Breast epithelium (tissue), 4 donors: ENCODE measurements around the gene CHD5. TPM values are rescaled to one million over a fixed set of nuclear protein-coding genes. Genes with fewer than 3 reads are reported as not detected.

Experiments used
- DNase-seq, 2 donors: peaks; one replicate each; pipeline ENCODE4 v3.0.0-alpha.2; 2019; ENCODE audit warnings: low spot score in 2 of 2
- H3K27ac ChIP-seq, 2 donors: fragments of 200-600 bp; sonication (generic) in 1 of 2; one replicate each; pipeline ENCODE4 v1.5.1; 2016 to 2019; ENCODE audit warnings: mild to moderate bottlenecking in 1 of 2
- H3K27me3 ChIP-seq, 2 donors: fragments of 200-600 bp; sonication (generic) in 1 of 2; one replicate each; pipeline versions ENCODE4 v1.5.1 to v1.6.0; 2017 to 2019; ENCODE audit warnings: control low read depth in 1 of 2, mild to moderate bottlenecking in 1 of 2
- H3K36me3 ChIP-seq: fragments of 200-600 bp; one replicate; pipeline ENCODE4 v1.5.1; 2019
- H3K4me1 ChIP-seq, 2 donors: fragments of 200-600 bp; sonication (generic); one replicate each; pipeline ENCODE4 v1.5.1; 2016 to 2019; ENCODE audit warnings: control low read depth in 1 of 2
- H3K4me3 ChIP-seq, 3 donors: fragments of 200-600 bp; sonication (generic); 1 replicate in 2 of 3; 2 replicates in 1 of 3; pipeline ENCODE4 v1.5.1; 2016 to 2019; ENCODE audit warnings: mild to moderate bottlenecking in 3 of 3, moderate library complexity in 2 of 3
- H3K9me3 ChIP-seq, 2 donors: fragments of 200-600 bp; sonication (generic) in 1 of 2; one replicate each; pipeline ENCODE4 v1.5.1; 2016 to 2019; ENCODE audit warnings: control low read depth in 1 of 2
- CTCF ChIP-seq, 3 donors: fragments of 450-650 bp; IDR thresholded peaks; one replicate each; pipeline ENCODE4 v1.5.1; 2016 to 2017; ENCODE audit warnings: antibody characterized with exemption in 3 of 3, mild to moderate bottlenecking in 3 of 3, moderate library complexity in 3 of 3
- POLR2A ChIP-seq: fragments of 450-650 bp; IDR thresholded peaks from one replicate; pipeline ENCODE4 v1.6.1; 2016; ENCODE audit warnings: antibody characterized with exemption, mild to moderate bottlenecking, moderate library complexity
- POLR2AphosphoS5 ChIP-seq, 3 donors: sonication (generic); formaldehyde crosslinking; IDR thresholded peaks; one replicate each; pipeline ENCODE4 v1.6.1; 2017; ENCODE audit warnings: antibody characterized with exemption in 3 of 3
- intact Hi-C: fragments of 100-400 bp; cut with DNase I; formaldehyde crosslinking; loops from one replicate; pipeline ENCODE4 v1.15.1; 2023; ENCODE audit warnings: low total_unique reads
- total RNA-seq, 3 donors: library from RNA; depleted of rRNA; stranded (reverse); fragments of >200 nt; gene quantifications; one replicate each; pipeline ENCODE4 v1.1.0, GENCODE V29; 2016

The CHD5 gene
- total RNA-seq, 3 donors from 2014 or later: under 0.01 to 0.33 (median 0.15) TPM

- no peak overlapping the region for H3K4me3 ChIP-seq
- intact Hi-C loops: no loop called here
Observed at GRCh38 chr1:6163191-6163972, 16.7 kb downstream of the CHD5 start.

GRCh38 chr1:6162773-6163172 is 17.3 kb downstream of the CHD5 start:
- Histone ChIP-seq H3K27ac (no peak overlapping the region), H3K27me3 (peaks cover 0 to 51% of the 10 kb centered on the region in 2 donors), H3K4me3 (no peak overlapping the region), H3K36me3 (no peaks in the 10 kb centered on the region), H3K9me3 (no peaks in the 10 kb centered on the region), H3K4me1 (no peaks in the 10 kb centered on the region)
- no peak for DNase-seq
- TF ChIP-seq POLR2A: no peak
- intact Hi-C loops: no loop called here

More at GRCh38 chr1:6163191-6163972, 16.7 kb downstream of the CHD5 start:
- Histone ChIP-seq H3K36me3 (no peaks in the 10 kb centered on the region), H3K9me3 (no peaks in the 10 kb centered on the region), H3K27me3 (peaks cover 0 to 51% of the 10 kb centered on the region in 2 donors), H3K27ac (no peak overlapping the region), H3K4me1 (no peaks in the 10 kb centered on the region)
- DNase-seq: no peak
- no peak for TF ChIP-seq POLR2AphosphoS5 (IDR thresholded peaks at IDR 0.05)

- TF ChIP-seq POLR2AphosphoS5 (IDR thresholded peaks at IDR 0.05): no peak
- TF ChIP-seq POLR2A: no peak
- no peak for TF ChIP-seq CTCF (IDR thresholded peaks at IDR 0.05)
- H3K27ac ChIP-seq: no peak overlapping the region
- H3K9me3 ChIP-seq: no peaks in the 10 kb centered on the region
- H3K4me3 ChIP-seq: no peak overlapping the region
- peaks cover 0 to 51% of the 10 kb centered on the region in 2 donors for H3K27me3 ChIP-seq
- no peaks in the 10 kb centered on the region for H3K36me3 ChIP-seq
- no peak for DNase-seq
- peaks cover 0 to 2% of the 10 kb centered on the region in 2 donors for H3K4me1 ChIP-seq
- intact Hi-C loops: no loop called here
Observed at GRCh38 chr1:6162341-6162740, 17.8 kb downstream of the CHD5 start.

- intact Hi-C loops: no loop called here
- no peaks in the 10 kb centered on the region for H3K9me3 ChIP-seq
- H3K27ac ChIP-seq: no peak overlapping the region
- TF ChIP-seq POLR2AphosphoS5 (IDR thresholded peaks at IDR 0.05) (no peak), CTCF (IDR thresholded peaks at IDR 0.05) (no peak)
- peaks cover 0 to 31% of the 10 kb centered on the region in 2 donors for H3K27me3 ChIP-seq
- H3K36me3 ChIP-seq: no peaks in the 10 kb centered on the region
- peaks cover 0 to 7% of the 10 kb centered on the region in 2 donors for H3K4me1 ChIP-seq
- H3K4me3 ChIP-seq: no peak overlapping the region
- no peak for DNase-seq
Observed at GRCh38 chr1:6158181-6158580, 21.9 kb downstream of the CHD5 start.

GRCh38 chr1:6157528-6158174 is 22.5 kb downstream of the CHD5 start:
- H3K4me3 ChIP-seq: no peak overlapping the region
- H3K36me3 ChIP-seq: no peaks in the 10 kb centered on the region
- DNase-seq: peak in 1 of 2 donors; percentile 57
- peaks cover 0 to 7% of the 10 kb centered on the region in 2 donors for H3K4me1 ChIP-seq
- H3K27ac ChIP-seq: peak overlapping the region in 1 of 2 donors; percentile 48
- H3K27me3 ChIP-seq: peaks cover 0 to 26% of the 10 kb centered on the region in 2 donors
- H3K9me3 ChIP-seq: no peaks in the 10 kb centered on the region
- TF ChIP-seq POLR2A (no peak), CTCF (IDR thresholded peaks at IDR 0.05) (no peak), POLR2AphosphoS5 (IDR thresholded peaks at IDR 0.05) (no peak)
- intact Hi-C loops: no loop called here

- Histone ChIP-seq H3K27me3 (peaks cover 0 to 21% of the 10 kb centered on the region in 2 donors), H3K36me3 (no peaks in the 10 kb centered on the region), H3K4me3 (no peak overlapping the region), H3K27ac (peak overlapping the region in 1 of 2 donors; percentile 48), H3K4me1 (peaks cover 0 to 7% of the 10 kb centered on the region in 2 donors), H3K9me3 (no peaks in the 10 kb centered on the region)
- no peak for DNase-seq
- intact Hi-C loops: no loop called here
- TF ChIP-seq POLR2AphosphoS5 (IDR thresholded peaks at IDR 0.05) (no peak), CTCF (IDR thresholded peaks at IDR 0.05) (no peak), POLR2A (no peak)
Observed at GRCh38 chr1:6157132-6157527, 23.0 kb downstream of the CHD5 start.
